ENCODE measurements around the gene CDHR3. TPM values are rescaled to one million over a fixed set of nuclear protein-coding genes. Genes with fewer than 3 reads are reported as not detected.

CDHR3 gene
- polyA plus RNA-seq, 1 donor from 2014 or later = 2.9 TPM

DNA sequence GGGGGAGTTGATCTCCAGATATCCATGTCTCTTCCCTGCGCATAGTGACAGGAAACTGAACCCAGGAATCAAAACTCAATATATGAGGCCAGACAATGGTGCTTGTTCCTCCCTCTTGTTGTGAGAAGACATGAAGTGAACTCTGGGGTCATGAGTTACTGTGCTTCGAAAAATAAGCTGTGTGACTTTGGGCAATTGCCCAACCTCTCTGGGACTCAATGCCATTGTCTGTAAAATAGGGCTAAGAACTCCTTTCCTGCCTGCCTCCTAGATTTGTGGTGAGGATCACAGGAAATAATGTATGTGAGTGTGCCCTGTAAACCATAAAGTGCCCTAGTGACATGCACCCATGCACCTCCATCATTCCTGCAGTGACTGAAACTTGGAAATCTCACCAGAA, 100.6 kb downstream of the CDHR3 start:
- no peaks in the 10 kb centered on the region for H3F3A ChIP-seq (ENCODE audit: insufficient read depth, low read length, poor library complexity, severe bottlenecking)
- H2AFZ ChIP-seq (ENCODE audit: low read depth, low read length) = no peak overlapping the region

DNA sequence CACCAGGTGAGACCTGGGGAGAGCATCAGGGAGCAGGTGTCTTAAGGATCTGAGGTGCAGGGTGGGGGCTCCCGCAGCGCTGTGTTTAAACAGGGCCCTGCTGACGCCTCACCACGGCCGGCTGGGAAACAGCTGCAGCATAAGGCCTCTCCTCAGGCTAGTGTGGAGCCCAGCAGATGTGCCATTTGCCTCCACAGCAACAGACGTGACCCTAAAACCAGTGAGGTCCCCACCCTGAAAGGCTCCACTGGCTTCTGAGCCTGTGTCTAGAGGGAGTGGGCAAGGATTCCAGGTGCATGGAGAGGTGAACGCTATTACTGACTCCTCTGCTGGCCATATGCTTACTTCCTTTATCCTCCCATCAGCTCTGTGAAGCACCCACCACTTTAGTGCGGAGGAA, 101.3 kb downstream of the CDHR3 start:
- TF ChIP-seq EZH2 (IDR thresholded peaks at IDR 0.05; ENCODE audit: borderline replicate concordance, insufficient read depth, low read length, poor library complexity, severe bottlenecking) = no peak
- no peak for TF ChIP-seq SMC3 (conservative IDR thresholded peaks at IDR 0.05; ENCODE audit: poor library complexity)
- TF ChIP-seq, protein P1, sequence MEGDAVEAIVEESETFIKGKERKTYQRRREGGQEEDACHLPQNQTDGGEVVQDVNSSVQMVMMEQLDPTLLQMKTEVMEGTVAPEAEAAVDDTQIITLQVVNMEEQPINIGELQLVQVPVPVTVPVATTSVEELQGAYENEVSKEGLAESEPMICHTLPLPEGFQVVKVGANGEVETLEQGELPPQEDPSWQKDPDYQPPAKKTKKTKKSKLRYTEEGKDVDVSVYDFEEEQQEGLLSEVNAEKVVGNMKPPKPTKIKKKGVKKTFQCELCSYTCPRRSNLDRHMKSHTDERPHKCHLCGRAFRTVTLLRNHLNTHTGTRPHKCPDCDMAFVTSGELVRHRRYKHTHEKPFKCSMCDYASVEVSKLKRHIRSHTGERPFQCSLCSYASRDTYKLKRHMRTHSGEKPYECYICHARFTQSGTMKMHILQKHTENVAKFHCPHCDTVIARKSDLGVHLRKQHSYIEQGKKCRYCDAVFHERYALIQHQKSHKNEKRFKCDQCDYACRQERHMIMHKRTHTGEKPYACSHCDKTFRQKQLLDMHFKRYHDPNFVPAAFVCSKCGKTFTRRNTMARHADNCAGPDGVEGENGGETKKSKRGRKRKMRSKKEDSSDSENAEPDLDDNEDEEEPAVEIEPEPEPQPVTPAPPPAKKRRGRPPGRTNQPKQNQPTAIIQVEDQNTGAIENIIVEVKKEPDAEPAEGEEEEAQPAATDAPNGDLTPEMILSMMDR (IDR thresholded peaks at IDR 0.05; ENCODE audit: poor library complexity, severe bottlenecking) = no peak
- TF ChIP-seq MXI1 (conservative IDR thresholded peaks at IDR 0.05; ENCODE audit: poor library complexity, severe bottlenecking) = no peak
- TF ChIP-seq RAD21 (conservative IDR thresholded peaks at IDR 0.05) = no peak
- TF ChIP-seq TAF1 (IDR thresholded peaks at IDR 0.05; ENCODE audit: low read depth) = no peak
- TF ChIP-seq POLR2AphosphoS5 (IDR thresholded peaks at IDR 0.05) = no peak
- no peak for TF ChIP-seq EP300 (conservative IDR thresholded peaks at IDR 0.05; ENCODE audit: poor library complexity, severe bottlenecking)
- TF ChIP-seq, protein P2, sequence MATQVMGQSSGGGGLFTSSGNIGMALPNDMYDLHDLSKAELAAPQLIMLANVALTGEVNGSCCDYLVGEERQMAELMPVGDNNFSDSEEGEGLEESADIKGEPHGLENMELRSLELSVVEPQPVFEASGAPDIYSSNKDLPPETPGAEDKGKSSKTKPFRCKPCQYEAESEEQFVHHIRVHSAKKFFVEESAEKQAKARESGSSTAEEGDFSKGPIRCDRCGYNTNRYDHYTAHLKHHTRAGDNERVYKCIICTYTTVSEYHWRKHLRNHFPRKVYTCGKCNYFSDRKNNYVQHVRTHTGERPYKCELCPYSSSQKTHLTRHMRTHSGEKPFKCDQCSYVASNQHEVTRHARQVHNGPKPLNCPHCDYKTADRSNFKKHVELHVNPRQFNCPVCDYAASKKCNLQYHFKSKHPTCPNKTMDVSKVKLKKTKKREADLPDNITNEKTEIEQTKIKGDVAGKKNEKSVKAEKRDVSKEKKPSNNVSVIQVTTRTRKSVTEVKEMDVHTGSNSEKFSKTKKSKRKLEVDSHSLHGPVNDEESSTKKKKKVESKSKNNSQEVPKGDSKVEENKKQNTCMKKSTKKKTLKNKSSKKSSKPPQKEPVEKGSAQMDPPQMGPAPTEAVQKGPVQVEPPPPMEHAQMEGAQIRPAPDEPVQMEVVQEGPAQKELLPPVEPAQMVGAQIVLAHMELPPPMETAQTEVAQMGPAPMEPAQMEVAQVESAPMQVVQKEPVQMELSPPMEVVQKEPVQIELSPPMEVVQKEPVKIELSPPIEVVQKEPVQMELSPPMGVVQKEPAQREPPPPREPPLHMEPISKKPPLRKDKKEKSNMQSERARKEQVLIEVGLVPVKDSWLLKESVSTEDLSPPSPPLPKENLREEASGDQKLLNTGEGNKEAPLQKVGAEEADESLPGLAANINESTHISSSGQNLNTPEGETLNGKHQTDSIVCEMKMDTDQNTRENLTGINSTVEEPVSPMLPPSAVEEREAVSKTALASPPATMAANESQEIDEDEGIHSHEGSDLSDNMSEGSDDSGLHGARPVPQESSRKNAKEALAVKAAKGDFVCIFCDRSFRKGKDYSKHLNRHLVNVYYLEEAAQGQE (IDR thresholded peaks at IDR 0.05; ENCODE audit: borderline replicate concordance) = no peak
- Histone ChIP-seq H3K9ac (ENCODE audit: low read length) (no peak overlapping the region), H3K4me3 (ENCODE audit: low read length) (no peak overlapping the region), H3K36me3 (ENCODE audit: insufficient read depth, low read length) (no peaks in the 10 kb centered on the region), H3K9me3 (ENCODE audit: low read length) (no peaks in the 10 kb centered on the region), H3K4me2 (ENCODE audit: low read length) (no peak overlapping the region), H4K20me1 (ENCODE audit: insufficient read depth) (no peaks in the 10 kb centered on the region), H3K79me2 (replicated peaks; ENCODE audit: insufficient read depth, low read length) (no peaks in the 10 kb centered on the region), H3K27me3 (ENCODE audit: insufficient read depth, low read depth, low read length) (no peaks in the 10 kb centered on the region), H3F3A (ENCODE audit: insufficient read depth, low read length, poor library complexity, severe bottlenecking) (no peaks in the 10 kb centered on the region), H2AFZ (ENCODE audit: low read depth, low read length) (no peak overlapping the region), H3K9me2 (ENCODE audit: insufficient read depth, low read length) (no peaks in the 10 kb centered on the region), H3K27ac (ENCODE audit: low read length) (no peak overlapping the region)

More for the DNA sequence above, 100.6 kb downstream of the CDHR3 start:
- Histone ChIP-seq H3K9ac (ENCODE audit: low read length) (no peak overlapping the region), H3K9me3 (ENCODE audit: low read length) (no peaks in the 10 kb centered on the region), H3K27me3 (ENCODE audit: insufficient read depth, low read depth, low read length) (no peaks in the 10 kb centered on the region), H3K36me3 (ENCODE audit: insufficient read depth, low read length) (no peaks in the 10 kb centered on the region), H3K79me2 (replicated peaks; ENCODE audit: insufficient read depth, low read length) (no peaks in the 10 kb centered on the region), H3K27ac (ENCODE audit: low read length) (no peak overlapping the region), H4K20me1 (ENCODE audit: insufficient read depth) (no peaks in the 10 kb centered on the region), H3K4me2 (ENCODE audit: low read length) (no peak overlapping the region), H3K4me3 (ENCODE audit: low read length) (no peak overlapping the region), H3K9me2 (ENCODE audit: insufficient read depth, low read length) (no peaks in the 10 kb centered on the region)
- TF ChIP-seq SMC3 (conservative IDR thresholded peaks at IDR 0.05; ENCODE audit: poor library complexity) (no peak), TAF1 (IDR thresholded peaks at IDR 0.05; ENCODE audit: low read depth) (no peak), MXI1 (conservative IDR thresholded peaks at IDR 0.05; ENCODE audit: poor library complexity, severe bottlenecking) (no peak), RAD21 (conservative IDR thresholded peaks at IDR 0.05) (no peak), POLR2AphosphoS5 (IDR thresholded peaks at IDR 0.05) (no peak), EZH2 (IDR thresholded peaks at IDR 0.05; ENCODE audit: borderline replicate concordance, insufficient read depth, low read length, poor library complexity, severe bottlenecking) (no peak), EP300 (conservative IDR thresholded peaks at IDR 0.05; ENCODE audit: poor library complexity, severe bottlenecking) (no peak)
- TF ChIP-seq, protein P2 (IDR thresholded peaks at IDR 0.05; ENCODE audit: borderline replicate concordance) = no peak
- TF ChIP-seq, protein P1 (IDR thresholded peaks at IDR 0.05; ENCODE audit: poor library complexity, severe bottlenecking) = no peak
